Activated T-helper 2 cell treated with anti-CD3 and anti-CD28 coated beads, Interferon-gamma antibody, Interleukin-2, Interleukin-4, amounts not matched to agents 10 μg/mL and 5 μg/mL and 100 μg/mL, durations not matched to agents 14 hours and 24 hours and 36 hours (primary cell): ENCODE data around the gene RRBP1. TPM values are rescaled to one million over a fixed set of nuclear protein-coding genes. Genes with fewer than 3 reads are reported as not detected.

ENCODE experiments used
- DNase-seq: peaks from one replicate; pipeline ENCODE4 v3.0.0; 2021; ENCODE audit warnings: low spot score
- H3K27ac Mint-ChIP-seq: one replicate; pipeline ENCODE4 v1.8.0; 2021; ENCODE audit warnings: mixed read lengths
- H3K27me3 Mint-ChIP-seq: one replicate; pipeline ENCODE4 v1.8.0; 2021; ENCODE audit warnings: low read depth, mixed read lengths
- H3K36me3 Mint-ChIP-seq: one replicate; pipeline ENCODE4 v1.8.0; 2021; ENCODE audit warnings: low read depth, mixed read lengths
- H3K4me1 Mint-ChIP-seq: one replicate; pipeline ENCODE4 v1.8.0; 2021; ENCODE audit warnings: low read depth, mixed read lengths
- H3K4me3 Mint-ChIP-seq: one replicate; pipeline ENCODE4 v1.8.0; 2021; ENCODE audit warnings: low read depth, mild to moderate bottlenecking, moderate library complexity, mixed read lengths
- H3K9me3 Mint-ChIP-seq: one replicate; pipeline ENCODE4 v1.8.0; 2021; ENCODE audit warnings: mixed read lengths
- intact Hi-C: fragments of 100-400 bp; cut with micrococcal nuclease; formaldehyde crosslinking; loops from one replicate; pipeline ENCODE4 v1.15.1; 2023
- total RNA-seq: library from RNA; stranded (reverse); gene quantifications from 2 replicates; pipeline ENCODE4 v1.2.3, GENCODE V29; 2022

The RRBP1 gene
- total RNA-seq, 1 donor from 2014 or later: 73.6 TPM

GRCh38 chr20:17675519-17676377 is 6.3 kb downstream of the RRBP1 start:
- H3K27ac Mint-ChIP-seq: no peak overlapping the region

GRCh38 chr20:17674722-17675518 is 7.1 kb downstream of the RRBP1 start:
- no peak overlapping the region for H3K4me3 Mint-ChIP-seq
- peaks cover 42% of the 10 kb centered on the region for H3K4me1 Mint-ChIP-seq
- H3K27ac Mint-ChIP-seq: no peak overlapping the region
- no peak for DNase-seq
- no peaks in the 10 kb centered on the region for H3K27me3 Mint-ChIP-seq
- peaks cover 56% of the 10 kb centered on the region for H3K36me3 Mint-ChIP-seq
- H3K9me3 Mint-ChIP-seq: no peaks in the 10 kb centered on the region
- intact Hi-C loops: no loop called here

More at GRCh38 chr20:17675519-17676377, 6.3 kb downstream of the RRBP1 start:
- DNase-seq: no peak
- peaks cover 56% of the 10 kb centered on the region for H3K36me3 Mint-ChIP-seq
- H3K9me3 Mint-ChIP-seq: no peaks in the 10 kb centered on the region
- no peaks in the 10 kb centered on the region for H3K27me3 Mint-ChIP-seq
- peaks cover 43% of the 10 kb centered on the region for H3K4me1 Mint-ChIP-seq
- no peak overlapping the region for H3K4me3 Mint-ChIP-seq
- intact Hi-C loops: no loop called here

GRCh38 chr20:17673084-17673483 is 9.0 kb downstream of the RRBP1 start:
- Mint-ChIP-seq H3K36me3 (peaks cover 46% of the 10 kb centered on the region), H3K9me3 (no peaks in the 10 kb centered on the region), H3K4me3 (no peak overlapping the region), H3K4me1 (peaks cover 33% of the 10 kb centered on the region), H3K27ac (no peak overlapping the region), H3K27me3 (no peaks in the 10 kb centered on the region)
- DNase-seq: no peak
- intact Hi-C loops: no loop called here

- Mint-ChIP-seq H3K27me3 (no peaks in the 10 kb centered on the region), H3K36me3 (peaks cover 46% of the 10 kb centered on the region), H3K27ac (no peak overlapping the region), H3K9me3 (no peaks in the 10 kb centered on the region), H3K4me1 (peaks cover 40% of the 10 kb centered on the region), H3K4me3 (no peak overlapping the region)
- DNase-seq: no peak
- intact Hi-C loops: no loop called here
Measured at GRCh38 chr20:17671565-17671964, 10.5 kb downstream of the RRBP1 start.

GRCh38 chr20:17671011-17671410 is 11.0 kb downstream of the RRBP1 start:
- peaks cover 44% of the 10 kb centered on the region for H3K36me3 Mint-ChIP-seq
- H3K4me3 Mint-ChIP-seq: no peak overlapping the region
- H3K4me1 Mint-ChIP-seq: peaks cover 43% of the 10 kb centered on the region
- H3K27me3 Mint-ChIP-seq: no peaks in the 10 kb centered on the region
- no peak for DNase-seq
- H3K9me3 Mint-ChIP-seq: no peaks in the 10 kb centered on the region
- H3K27ac Mint-ChIP-seq: no peak overlapping the region
- intact Hi-C loops: no loop called here

- H3K36me3 Mint-ChIP-seq: peaks cover 39% of the 10 kb centered on the region
- no peaks in the 10 kb centered on the region for H3K9me3 Mint-ChIP-seq
- peaks cover 50% of the 10 kb centered on the region for H3K4me1 Mint-ChIP-seq
- H3K27me3 Mint-ChIP-seq: no peaks in the 10 kb centered on the region
- H3K27ac Mint-ChIP-seq: no peak overlapping the region
- intact Hi-C loops: loop anchor here (5.0 to 10.0 kb wide), 3 partner anchors 107 to 323 kb away; partner anchors contain the start of gene BFSP1
- DNase-seq: no peak
- no peak overlapping the region for H3K4me3 Mint-ChIP-seq
Measured at GRCh38 chr20:17669306-17669931, 12.6 kb downstream of the RRBP1 start.

GRCh38 chr20:17668432-17668831 is 13.6 kb downstream of the RRBP1 start:
- intact Hi-C loops: loop anchor here (5.0 to 10.0 kb wide), 3 partner anchors 106 to 324 kb away; partner anchors contain the start of gene BFSP1
- Mint-ChIP-seq H3K27me3 (no peaks in the 10 kb centered on the region), H3K4me3 (no peak overlapping the region), H3K4me1 (peaks cover 58% of the 10 kb centered on the region), H3K9me3 (no peaks in the 10 kb centered on the region), H3K36me3 (peaks cover 35% of the 10 kb centered on the region), H3K27ac (no peak overlapping the region)
- no peak for DNase-seq

- H3K4me1 Mint-ChIP-seq: peaks cover 63% of the 10 kb centered on the region
- intact Hi-C loops: loop anchor here (5.0 to 10.0 kb wide), 3 partner anchors 105 to 325 kb away; partner anchors contain the start of gene BFSP1
Measured at GRCh38 chr20:17667445-17667844, 14.6 kb downstream of the RRBP1 start.

GRCh38 chr20:17666481-17666880 is 15.6 kb downstream of the RRBP1 start:
- Mint-ChIP-seq H3K4me3 (no peak overlapping the region), H3K9me3 (no peaks in the 10 kb centered on the region), H3K4me1 (peaks cover 68% of the 10 kb centered on the region), H3K27ac (no peak overlapping the region), H3K36me3 (peaks cover 39% of the 10 kb centered on the region), H3K27me3 (no peaks in the 10 kb centered on the region)
- DNase-seq: no peak
- intact Hi-C loops: loop anchor here (5.0 to 10.0 kb wide), 3 partner anchors 104 to 326 kb away; partner anchors contain the start of gene BFSP1

More at GRCh38 chr20:17667445-17667844, 14.6 kb downstream of the RRBP1 start:
- H3K27me3 Mint-ChIP-seq: no peaks in the 10 kb centered on the region
- no peak overlapping the region for H3K27ac Mint-ChIP-seq
- no peak for DNase-seq
- peaks cover 33% of the 10 kb centered on the region for H3K36me3 Mint-ChIP-seq
- no peak overlapping the region for H3K4me3 Mint-ChIP-seq
- no peaks in the 10 kb centered on the region for H3K9me3 Mint-ChIP-seq

GRCh38 chr20:17665756-17666155 is 16.3 kb downstream of the RRBP1 start:
- no peak for DNase-seq
- intact Hi-C loops: loop anchor here (2.0 to 10.0 kb wide), 5 partner anchors 13 to 327 kb away; partner anchors contain the start of gene BFSP1
- H3K4me1 Mint-ChIP-seq: peaks cover 63% of the 10 kb centered on the region
- peaks cover 37% of the 10 kb centered on the region for H3K36me3 Mint-ChIP-seq
- H3K4me3 Mint-ChIP-seq: no peak overlapping the region
- H3K27me3 Mint-ChIP-seq: no peaks in the 10 kb centered on the region
- no peaks in the 10 kb centered on the region for H3K9me3 Mint-ChIP-seq
- H3K27ac Mint-ChIP-seq: peak overlapping the region; percentile 61

- peaks cover 47% of the 10 kb centered on the region for H3K36me3 Mint-ChIP-seq
- no peaks in the 10 kb centered on the region for H3K27me3 Mint-ChIP-seq
- peaks cover 62% of the 10 kb centered on the region for H3K4me1 Mint-ChIP-seq
- H3K4me3 Mint-ChIP-seq: peak overlapping the region; percentile 26
- intact Hi-C loops: loop anchor here (2.0 to 10.0 kb wide), 4 partner anchors 15 to 233 kb away; partner anchors contain the start of gene BFSP1
- DNase-seq: no peak
- peak overlapping the region; percentile 72 for H3K27ac Mint-ChIP-seq
- peaks cover 6% of the 10 kb centered on the region for H3K9me3 Mint-ChIP-seq
Measured at GRCh38 chr20:17664025-17664633, 17.9 kb downstream of the RRBP1 start.

GRCh38 chr20:17663486-17663885 is 18.6 kb downstream of the RRBP1 start:
- intact Hi-C loops: loop anchor here (5.0 to 10.0 kb wide), 2 partner anchors 129 to 234 kb away; partner anchors contain the start of gene BFSP1
- peaks cover 60% of the 10 kb centered on the region for H3K4me1 Mint-ChIP-seq
- peaks cover 46% of the 10 kb centered on the region for H3K36me3 Mint-ChIP-seq
- H3K27ac Mint-ChIP-seq: no peak overlapping the region
- H3K27me3 Mint-ChIP-seq: no peaks in the 10 kb centered on the region
- peaks cover 6% of the 10 kb centered on the region for H3K9me3 Mint-ChIP-seq
- no peak for DNase-seq
- H3K4me3 Mint-ChIP-seq: no peak overlapping the region
